Neutrophil (primary cell): ENCODE results near the gene HEXB.
A peak's percentile ranks its signal among the peaks of the same experiment; 100 is the strongest.

ENCODE experiments used
- H3K27ac ChIP-seq: fragments of 200-600 bp; sonication (generic); 2 replicates; pipeline ENCODE4 v1.5.1; 2016; ENCODE audit warnings: mild to moderate bottlenecking, moderate library complexity
- H3K27me3 ChIP-seq: fragments of 200-600 bp; sonication (generic); 2 replicates; pipeline ENCODE4 v1.6.0; 2016; ENCODE audit warnings: mild to moderate bottlenecking
- H3K36me3 ChIP-seq: fragments of 200-600 bp; sonication (generic); 2 replicates; pipeline ENCODE4 v1.5.1; 2017
- H3K4me1 ChIP-seq, 2 experiments: fragments of 200-600 bp in 1 of 2; sonication (generic) in 1 of 2; 1 replicate in 1 of 2; 2 replicates in 1 of 2; pipeline versions ENCODE4 v1.5.1 to v1.6.1; 2013 to 2016; ENCODE audit warnings: low read depth in 1 of 2, low read length in 1 of 2, mild to moderate bottlenecking in 1 of 2, moderate library complexity in 1 of 2; ENCODE audit not compliant: control insufficient read depth in 1 of 2, insufficient read depth in 1 of 2
- H3K4me3 ChIP-seq, 2 experiments: fragments of 200-600 bp in 1 of 2; sonication (generic) in 1 of 2; 1 replicate in 1 of 2; 2 replicates in 1 of 2; pipeline ENCODE4 v1.5.1; 2013 to 2016; ENCODE audit warnings: low read depth in 1 of 2, low read length in 1 of 2, mild to moderate bottlenecking in 1 of 2, moderate library complexity in 1 of 2
- H3K9me3 ChIP-seq: fragments of 200-600 bp; sonication (generic); 2 replicates; pipeline ENCODE4 v1.5.1; 2016
- CTCF ChIP-seq: fragments of 200-600 bp; sonication (generic); IDR thresholded peaks from 2 replicates; pipeline ENCODE4 v1.5.1; 2016; ENCODE audit warnings: antibody characterized with exemption

The HEXB gene

GRCh38 chr5:74639807-74640449, 45.1 kb upstream of the HEXB start:
- H3K36me3 ChIP-seq = peaks cover 13% of the 10 kb centered on the region
- H3K4me3 ChIP-seq = peak overlapping the region; percentile 72 to 74
- peak overlapping the region; percentile 80 for H3K27ac ChIP-seq
- peaks cover 60 to 73% of the 10 kb centered on the region in 2 experiments for H3K4me1 ChIP-seq
- no peaks in the 10 kb centered on the region for H3K9me3 ChIP-seq
- TF ChIP-seq CTCF = no peak
- H3K27me3 ChIP-seq = peaks cover 15% of the 10 kb centered on the region

GRCh38 chr5:74640450-74640953, 44.5 kb upstream of the HEXB start, which contains the start of gene ENC1:
Gene ENC1 (minus strand): TSS chr5:74640728. CDS start chr5:74636485, 4,243 bp downstream.
- H3K27ac ChIP-seq = peak within 1 kb of the TSS; percentile 80
- H3K27me3 ChIP-seq = peaks cover 15% of the 10 kb centered on the region
- peak within 1 kb of the TSS; percentile 72 to 74 for H3K4me3 ChIP-seq
- peaks cover 60 to 76% of the 10 kb centered on the region in 2 experiments for H3K4me1 ChIP-seq
- no peaks in the 10 kb centered on the region for H3K9me3 ChIP-seq
- peaks cover 7% of the 10 kb centered on the region for H3K36me3 ChIP-seq
- peak; percentile 62 for TF ChIP-seq CTCF

- H3K27me3 ChIP-seq = peaks cover 15% of the 10 kb centered on the region
- peaks cover under 1% of the 10 kb centered on the region for H3K36me3 ChIP-seq
- no peak for TF ChIP-seq CTCF
- peak overlapping the region; percentile 80 for H3K27ac ChIP-seq
- H3K4me1 ChIP-seq = peaks cover 60 to 76% of the 10 kb centered on the region in 2 experiments
- H3K9me3 ChIP-seq = no peaks in the 10 kb centered on the region
- H3K4me3 ChIP-seq = peak overlapping the region; percentile 72 to 74
These were observed 43.9 kb upstream of the HEXB start for GRCh38 chr5:74640954-74641734.

GRCh38 chr5:74641735-74642542, 43.1 kb upstream of the HEXB start:
- H3K27ac ChIP-seq = peak overlapping the region; percentile 80
- no peak for TF ChIP-seq CTCF
- H3K27me3 ChIP-seq = peaks cover 15% of the 10 kb centered on the region
- no peaks in the 10 kb centered on the region for H3K9me3 ChIP-seq
- no peaks in the 10 kb centered on the region for H3K36me3 ChIP-seq
- peak overlapping the region; percentile 72 to 74 for H3K4me3 ChIP-seq
- H3K4me1 ChIP-seq = peaks cover 60 to 76% of the 10 kb centered on the region in 2 experiments

- Histone ChIP-seq H3K27me3 (peaks cover 15% of the 10 kb centered on the region), H3K9me3 (no peaks in the 10 kb centered on the region), H3K4me1 (peaks cover 60 to 76% of the 10 kb centered on the region in 2 experiments), H3K4me3 (no peak overlapping the region), H3K27ac (peak overlapping the region; percentile 80), H3K36me3 (no peaks in the 10 kb centered on the region)
- no peak for TF ChIP-seq CTCF
These were observed 42.5 kb upstream of the HEXB start for GRCh38 chr5:74642543-74642863.
